ENCODE data around the gene FAM184A. TPM values are rescaled to one million over a fixed set of nuclear protein-coding genes. Genes with fewer than 3 reads are reported as not detected.

Gene FAM184A
- total and polyA plus RNA-seq, 9 of the 15 experiments (the other 6 are each of a cell fraction or from before 2014, with no cell fraction given) = 6.4 to 18.7 (median 13.1) TPM

DNA sequence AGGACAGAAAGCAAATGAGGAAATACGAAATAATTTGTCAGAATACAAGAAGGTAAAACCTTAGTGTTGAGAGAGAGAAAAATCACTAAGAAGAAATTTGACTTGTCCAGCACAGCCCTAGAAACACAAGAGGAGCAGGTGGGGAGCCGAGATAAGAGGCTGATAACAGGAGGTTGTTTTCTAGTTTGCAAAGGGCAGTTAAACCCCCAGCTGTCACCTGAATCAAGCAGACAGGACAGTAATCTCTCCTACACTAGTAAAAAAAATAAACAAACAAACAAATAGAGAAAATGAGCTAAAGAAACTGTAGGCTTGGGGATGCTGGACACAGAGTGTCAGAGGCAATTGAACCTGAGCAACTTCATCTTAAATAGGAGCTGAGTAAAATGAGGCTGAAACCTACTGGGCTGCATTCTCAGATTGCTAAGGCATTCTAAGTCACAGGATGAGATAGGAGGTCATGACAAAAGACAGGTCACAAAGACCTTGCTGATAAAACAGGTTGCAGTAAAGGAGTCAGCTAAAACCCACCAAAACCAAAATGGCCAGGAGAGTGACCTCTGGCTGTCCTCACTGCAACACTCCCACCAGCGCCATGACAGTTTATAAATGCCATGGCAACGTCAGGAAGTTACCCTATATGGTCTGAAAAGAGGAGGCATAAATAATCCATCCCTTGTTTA is 40.4 kb downstream of the FAM184A start (continued):
- TF ChIP-seq TCF3 (CRISPR knock-in tag; IDR thresholded peaks at IDR 0.05) (peak; percentile 83), ETV1 (tag; conservative IDR thresholded peaks at IDR 0.05; ENCODE audit: low read depth) (no peak), LEF1 (IDR thresholded peaks at IDR 0.05) (peak; percentile 73; the same call in 1 of the 2 replicates), PHB2 (IDR thresholded peaks at IDR 0.05; ENCODE audit: low read depth) (peak; percentile 58; the same call in 1 of the 2 replicates), NR2C2 (CRISPR knock-in tag; IDR thresholded peaks at IDR 0.05) (no peak), NR2C2 (tag; IDR thresholded peaks at IDR 0.05) (peak; percentile 46; the same call in 1 of the 2 replicates), TRIM24 (IDR thresholded peaks at IDR 0.05) (peak; percentile 61 to 69; a peak in 3 of 4 replicates), POLR2H (tag; IDR thresholded peaks at IDR 0.05; ENCODE audit: low read depth) (no peak), SMARCC2 (IDR thresholded peaks at IDR 0.05; ENCODE audit: low read depth) (peak; percentile 75; the same call in 1 of the 2 replicates), RBFOX2 (IDR thresholded peaks at IDR 0.05; ENCODE audit: low read depth, low read length) (no peak), SNRNP70 (optimal IDR thresholded peaks at IDR 0.05; ENCODE audit: low read depth, low read length) (no peak), SAFB (IDR thresholded peaks at IDR 0.05; ENCODE audit: borderline replicate concordance, low read depth, low read length) (no peak), KLF16 (IDR thresholded peaks at IDR 0.05) (peak; percentile 7; the same call in 1 of the 2 replicates), NEUROD1 (IDR thresholded peaks at IDR 0.05; ENCODE audit: borderline replicate concordance, low read depth, low read length, partially characterized antibody) (no peak), BRF1 (IDR thresholded peaks at IDR 0.05; ENCODE audit: borderline replicate concordance, extremely low read depth, insufficient read length) (no peak), CBX3 (IDR thresholded peaks at IDR 0.05; ENCODE audit: borderline replicate concordance in 1 of 2, low read length in 2 of 2) (no peak), ARID1B (IDR thresholded peaks at IDR 0.05) (peak; percentile 93), ZNF764 (CRISPR knock-in tag; IDR thresholded peaks at IDR 0.05; ENCODE audit: low read depth) (no peak), STAG1 (CRISPR knock-in tag; IDR thresholded peaks at IDR 0.05; ENCODE audit: borderline replicate concordance) (no peak), STAT5A (IDR thresholded peaks at IDR 0.05; ENCODE audit: borderline replicate concordance, low read length) (peak; percentile 39; the same call in 1 of the 2 replicates), CCNT2 (IDR thresholded peaks at IDR 0.05; ENCODE audit: borderline replicate concordance, extremely low read depth, insufficient read length, low read depth, low read length) (peak; percentile 68), KLF1 (tag; IDR thresholded peaks at IDR 0.05) (peak; percentile 60; the same call in 1 of the 2 replicates), HDGF (IDR thresholded peaks at IDR 0.05) (0 out of 2 replicates have a peak, but pooled peaks have one; percentile 14), RCOR1 (IDR thresholded peaks at IDR 0.05; ENCODE audit: borderline replicate concordance in 1 of 2, low read depth in 2 of 2, low read length in 2 of 2) (no peak; a peak in 1 of 4 replicates), CC2D1A (IDR thresholded peaks at IDR 0.05) (0 out of 2 replicates have a peak, but pooled peaks have one; percentile 22), PML (IDR thresholded peaks at IDR 0.05; ENCODE audit: low read length) (peak; percentile 73), NONO (IDR thresholded peaks at IDR 0.05; ENCODE audit: low read depth in 2 of 2, low read length in 1 of 2) (no peak), MTA3 (IDR thresholded peaks at IDR 0.05; ENCODE audit: borderline replicate concordance) (no peak), ZBTB8A (IDR thresholded peaks at IDR 0.05; ENCODE audit: partially characterized antibody) (no peak)
- TF ChIP-seq, protein P1, sequence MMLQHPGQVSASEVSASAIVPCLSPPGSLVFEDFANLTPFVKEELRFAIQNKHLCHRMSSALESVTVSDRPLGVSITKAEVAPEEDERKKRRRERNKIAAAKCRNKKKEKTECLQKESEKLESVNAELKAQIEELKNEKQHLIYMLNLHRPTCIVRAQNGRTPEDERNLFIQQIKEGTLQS (IDR thresholded peaks at IDR 0.05) = no peak
- TF ChIP-seq, protein P1 (CRISPR knock-in tag; conservative IDR thresholded peaks at IDR 0.05) = 0 out of 2 replicates have a peak, but pooled peaks have one; percentile 27

Measured in K562 (cell line).